Loucy (cell line): ENCODE results near the gene MLLT10.

Experiments
- H2AFZ ChIP-seq: fragments of 200-600 bp; sonication (generic); 2 replicates; pipeline ENCODE4 v1.6.0; 2016; ENCODE audit warnings: antibody characterized with exemption, mild to moderate bottlenecking, low read length, moderate library complexity
- H3F3A ChIP-seq: fragments of 200-600 bp; 2 replicates; pipeline ENCODE4 v1.6.0; 2016; ENCODE audit warnings: antibody characterized with exemption, low read depth, mild to moderate bottlenecking
- H3K27me3 ChIP-seq: fragments of 200-600 bp; sonication (generic); 2 replicates; pipeline ENCODE4 v1.6.1; 2014; ENCODE audit warnings: low read length, mild to moderate bottlenecking; ENCODE audit not compliant: insufficient read depth, poor library complexity, severe bottlenecking
- H3K36me3 ChIP-seq: fragments of 200-600 bp; sonication (generic); 2 replicates; pipeline ENCODE4 v1.6.1; 2016; ENCODE audit warnings: low read length; ENCODE audit not compliant: insufficient read depth
- H3K4me1 ChIP-seq: fragments of 200-600 bp; sonication (generic); 2 replicates; pipeline ENCODE4 v1.5.1; 2014; ENCODE audit warnings: low read length, mild to moderate bottlenecking; ENCODE audit not compliant: insufficient read depth, poor library complexity, severe bottlenecking
- H3K4me2 ChIP-seq: fragments of 200-600 bp; sonication (generic); 2 replicates; pipeline ENCODE4 v1.6.0; 2014; ENCODE audit warnings: antibody characterized with exemption, low read length, low read depth, mild to moderate bottlenecking; ENCODE audit not compliant: poor library complexity, severe bottlenecking
- H3K4me3 ChIP-seq: fragments of 200-600 bp; sonication (generic); 2 replicates; pipeline ENCODE4 v1.5.1; 2014; ENCODE audit warnings: low read length, mild to moderate bottlenecking, mixed read lengths; ENCODE audit not compliant: poor library complexity, severe bottlenecking
- H3K79me2 ChIP-seq: fragments of 200-600 bp; sonication (generic); 2 replicates; pipeline ENCODE4 v1.6.1; 2014; ENCODE audit warnings: low read length; ENCODE audit not compliant: insufficient read depth
- H3K9ac ChIP-seq: fragments of 200-600 bp; sonication (generic); 2 replicates; pipeline ENCODE4 v1.6.0; 2014; ENCODE audit warnings: mild to moderate bottlenecking, low read depth, low read length, moderate library complexity; ENCODE audit not compliant: poor library complexity, severe bottlenecking
- H3K9me2 ChIP-seq: fragments of 200-600 bp; sonication (generic); replicated peaks from 2 replicates; pipeline ENCODE4 v1.6.1; 2016; ENCODE audit warnings: low read depth, low read length, mixed read lengths
- H3K9me3 ChIP-seq: fragments of 200-600 bp; sonication (generic); 2 replicates; pipeline ENCODE4 v1.6.1; 2014; ENCODE audit warnings: mild to moderate bottlenecking, antibody characterized with exemption, low read length, low read depth; ENCODE audit not compliant: insufficient read depth
- H4K20me1 ChIP-seq: fragments of 200-600 bp; sonication (generic); 2 replicates; pipeline ENCODE4 v1.6.0; 2014; ENCODE audit warnings: antibody characterized with exemption, low read length, mild to moderate bottlenecking; ENCODE audit not compliant: insufficient read depth, poor library complexity, severe bottlenecking
- CTCF ChIP-seq: fragments of 200-600 bp; sonication (generic); conservative IDR thresholded peaks from 2 replicates; pipeline ENCODE4 v1.5.1; 2014; ENCODE audit warnings: mild to moderate bottlenecking, antibody characterized with exemption, low read length
- EZH2phosphoT487 ChIP-seq: fragments of 200-600 bp; IDR thresholded peaks from 2 replicates; pipeline ENCODE4 v1.6.1; 2018; ENCODE audit warnings: antibody characterized with exemption, mild to moderate bottlenecking, moderate library complexity, borderline replicate concordance

Gene MLLT10

DNA sequence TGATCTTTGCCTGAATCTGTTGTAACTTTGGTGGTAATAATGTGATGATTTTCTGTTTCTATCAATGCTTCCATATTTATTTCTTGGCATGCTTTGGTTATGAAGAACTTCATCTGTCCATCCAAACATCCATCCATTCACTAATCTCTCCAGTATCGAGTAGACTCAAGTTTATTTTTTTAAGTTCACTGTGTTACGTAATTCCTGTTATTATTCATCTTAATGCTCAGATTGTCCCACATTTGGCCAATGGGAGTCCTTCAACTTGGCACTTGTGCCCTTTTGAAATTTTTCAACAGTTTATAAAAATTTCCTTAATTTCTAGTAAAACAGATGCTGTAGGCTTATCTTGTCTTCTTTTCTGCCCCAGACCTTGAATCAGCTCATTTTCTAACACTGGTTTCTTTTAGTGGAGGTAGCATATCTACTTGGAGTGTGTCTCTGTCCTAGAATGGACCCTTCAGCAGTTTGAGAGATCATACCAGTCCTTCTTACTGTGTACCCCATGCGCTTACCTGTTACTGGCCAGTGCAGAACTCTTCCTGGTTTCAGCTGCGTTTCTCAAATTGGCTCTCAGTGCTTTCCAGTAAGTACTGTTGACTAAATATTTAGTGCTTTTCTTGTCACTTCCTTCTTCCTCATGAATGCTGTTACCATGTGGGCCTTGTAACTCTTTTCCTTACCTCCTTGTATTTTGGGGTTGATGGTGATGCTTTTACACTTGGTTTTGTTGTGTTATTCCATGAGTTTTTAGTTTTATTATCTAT lies 100.8 kb downstream of the MLLT10 start:
- H3K4me2 ChIP-seq: no peak overlapping the region
- H3K36me3 ChIP-seq: peaks cover 62% of the 10 kb centered on the region; the same call in 1 of the 2 replicates
- no peak overlapping the region for H2AFZ ChIP-seq
- H3K4me3 ChIP-seq: no peak overlapping the region
- no peak overlapping the region for H3K9ac ChIP-seq
- H3K9me2 ChIP-seq: no peaks in the 10 kb centered on the region
- peaks cover 8% of the 10 kb centered on the region for H4K20me1 ChIP-seq
- TF ChIP-seq CTCF (no peak), EZH2phosphoT487 (no peak)
- H3F3A ChIP-seq: no peaks in the 10 kb centered on the region
- no peaks in the 10 kb centered on the region for H3K27me3 ChIP-seq
- H3K9me3 ChIP-seq: no peaks in the 10 kb centered on the region
- H3K4me1 ChIP-seq: no peaks in the 10 kb centered on the region
- H3K79me2 ChIP-seq: peaks cover 33% of the 10 kb centered on the region

GRCh38 chr10:21637795-21638194 lies 103.8 kb downstream of the MLLT10 start:
- H3K9me3 ChIP-seq: no peaks in the 10 kb centered on the region
- H2AFZ ChIP-seq: no peak overlapping the region
- H3K4me2 ChIP-seq: no peak overlapping the region
- no peak for TF ChIP-seq EZH2phosphoT487
- no peaks in the 10 kb centered on the region for H3K4me1 ChIP-seq
- H3K9me2 ChIP-seq: no peaks in the 10 kb centered on the region
- no peak overlapping the region for H3K9ac ChIP-seq
- no peaks in the 10 kb centered on the region for H3K27me3 ChIP-seq
- H3K4me3 ChIP-seq: no peak overlapping the region
- peaks cover 64% of the 10 kb centered on the region; the same call in 1 of the 2 replicates for H3K36me3 ChIP-seq
- H3K79me2 ChIP-seq: peaks cover 37% of the 10 kb centered on the region
- H4K20me1 ChIP-seq: peaks cover 4% of the 10 kb centered on the region
- no peaks in the 10 kb centered on the region for H3F3A ChIP-seq

DNA sequence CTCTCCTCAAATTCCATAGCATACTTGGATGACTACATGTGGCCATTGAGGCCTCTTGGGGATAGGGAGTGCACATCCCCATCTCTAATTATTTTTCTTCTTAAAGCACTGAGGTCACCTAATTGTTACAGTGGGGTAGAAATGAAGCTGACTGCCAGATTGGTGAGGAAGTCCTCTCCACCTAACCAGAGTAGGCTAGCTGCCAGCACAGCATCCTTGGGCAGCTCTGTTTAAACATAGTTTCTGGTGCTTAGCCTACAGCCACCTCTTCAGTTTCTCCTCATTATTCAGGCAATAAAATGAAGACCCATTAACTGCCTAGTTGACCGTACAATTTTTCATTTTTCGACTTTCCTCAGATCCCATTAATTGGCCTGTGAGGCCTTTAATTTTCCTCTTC lies 104.6 kb downstream of the MLLT10 start:
- H3K4me3 ChIP-seq: no peak overlapping the region
- TF ChIP-seq EZH2phosphoT487: no peak
- no peak for TF ChIP-seq CTCF
- H3K9me3 ChIP-seq: no peaks in the 10 kb centered on the region
- H3K27me3 ChIP-seq: no peaks in the 10 kb centered on the region
- H3F3A ChIP-seq: no peaks in the 10 kb centered on the region
- H3K9ac ChIP-seq: no peak overlapping the region
- no peak overlapping the region for H3K4me2 ChIP-seq
- no peaks in the 10 kb centered on the region for H3K4me1 ChIP-seq
- H3K36me3 ChIP-seq: peaks cover 64% of the 10 kb centered on the region; the same call in 1 of the 2 replicates
- H4K20me1 ChIP-seq: peaks cover 2% of the 10 kb centered on the region
- H3K79me2 ChIP-seq: peaks cover 38% of the 10 kb centered on the region
- no peaks in the 10 kb centered on the region for H3K9me2 ChIP-seq
- no peak overlapping the region for H2AFZ ChIP-seq

GRCh38 chr10:21648040-21648439 lies 114.0 kb downstream of the MLLT10 start:
- Histone ChIP-seq H3K79me2 (peaks cover 50% of the 10 kb centered on the region), H3K9me3 (no peaks in the 10 kb centered on the region), H2AFZ (no peak overlapping the region), H3K9me2 (no peaks in the 10 kb centered on the region), H3K4me2 (no peak overlapping the region), H3K4me1 (peaks cover 6% of the 10 kb centered on the region), H3F3A (no peaks in the 10 kb centered on the region), H3K36me3 (peaks cover 22% of the 10 kb centered on the region), H3K9ac (no peak overlapping the region), H3K4me3 (no peak overlapping the region), H3K27me3 (no peaks in the 10 kb centered on the region), H4K20me1 (peaks cover 9% of the 10 kb centered on the region)
- TF ChIP-seq CTCF: no peak
- no peak for TF ChIP-seq EZH2phosphoT487
